H9 (cell line): ENCODE data around the gene NEUROG3. TPM values are rescaled to one million over a fixed set of nuclear protein-coding genes. Genes with fewer than 3 reads are reported as not detected.

Experiments
- DNase-seq: peaks from one replicate; pipeline ENCODE4 v3.0.0-alpha.2; 2017
- H2AFZ ChIP-seq: one replicate; pipeline ENCODE4 v1.6.1; 2013; ENCODE audit warnings: mild to moderate bottlenecking, low read length, control low read depth, moderate library complexity
- H2AK5ac ChIP-seq: 2 replicates; pipeline ENCODE4 v1.6.1; 2013; ENCODE audit warnings: low read length, control low read depth, mixed read lengths; ENCODE audit not compliant: insufficient read length
- H2BK120ac ChIP-seq: one replicate; pipeline ENCODE4 v1.6.1; 2013; ENCODE audit warnings: low read depth, mild to moderate bottlenecking, low read length, control low read depth, inconsistent platforms; ENCODE audit not compliant: poor library complexity, severe bottlenecking
- H2BK12ac ChIP-seq: 2 replicates; pipeline ENCODE4 v1.6.1; 2013; ENCODE audit warnings: low read length, control low read depth, mixed read lengths, low read depth; ENCODE audit not compliant: insufficient read length
- H2BK15ac ChIP-seq: 2 replicates; pipeline ENCODE4 v1.6.1; 2013; ENCODE audit warnings: low read depth, low read length, control low read depth
- H2BK20ac ChIP-seq: one replicate; pipeline ENCODE4 v1.6.1; 2013; ENCODE audit warnings: low read depth, mild to moderate bottlenecking, low read length, control low read depth, inconsistent platforms; ENCODE audit not compliant: poor library complexity, severe bottlenecking
- H2BK5ac ChIP-seq: 2 replicates; pipeline ENCODE4 v1.6.1; 2013; ENCODE audit warnings: low read length, control low read depth, mixed read lengths; ENCODE audit not compliant: insufficient read length
- H3K14ac ChIP-seq: 2 replicates; pipeline ENCODE4 v1.6.1; 2013; ENCODE audit warnings: low read length, control low read depth; ENCODE audit not compliant: insufficient read depth
- H3K18ac ChIP-seq: 2 replicates; pipeline ENCODE4 v1.6.1; 2013; ENCODE audit warnings: low read depth, mild to moderate bottlenecking, mixed read lengths, low read length, control low read depth; ENCODE audit not compliant: insufficient read length
- H3K23ac ChIP-seq: 2 replicates; pipeline ENCODE4 v1.6.1; 2013; ENCODE audit warnings: low read length, control low read depth, mixed read lengths, low read depth; ENCODE audit not compliant: insufficient read length
- H3K23me2 ChIP-seq: 2 replicates; pipeline ENCODE4 v1.6.1; 2013; ENCODE audit warnings: low read depth, mild to moderate bottlenecking, mixed read lengths, low read length, control low read depth; ENCODE audit not compliant: insufficient read length, poor library complexity, severe bottlenecking
- H3K27ac ChIP-seq: 2 replicates; pipeline ENCODE4 v1.5.1; 2013; ENCODE audit warnings: low read length, control low read depth, mixed read lengths, low read depth; ENCODE audit not compliant: insufficient read length
- H3K27me3 ChIP-seq: 2 replicates; pipeline ENCODE4 v1.6.1; 2013; ENCODE audit warnings: low read length, control low read depth, inconsistent platforms; ENCODE audit not compliant: insufficient read depth
- H3K4ac ChIP-seq: 2 replicates; pipeline ENCODE4 v1.6.1; 2013; ENCODE audit warnings: low read depth, mild to moderate bottlenecking, control low read depth, inconsistent platforms, low read length, moderate library complexity
- H3K4me1 ChIP-seq: 2 replicates; pipeline ENCODE4 v1.6.1; 2013; ENCODE audit warnings: low read length, control low read depth, inconsistent platforms; ENCODE audit not compliant: insufficient read depth
- H3K4me2 ChIP-seq: 2 replicates; pipeline ENCODE4 v1.6.1; 2013; ENCODE audit warnings: low read length, control low read depth, mixed read lengths; ENCODE audit not compliant: insufficient read length, insufficient read depth
- H3K56ac ChIP-seq: 2 replicates; pipeline ENCODE4 v1.6.1; 2013; ENCODE audit warnings: low read depth, mild to moderate bottlenecking, mixed read lengths, low read length, control low read depth; ENCODE audit not compliant: insufficient read length
- H3K79me1 ChIP-seq: 2 replicates; pipeline ENCODE4 v1.6.1; 2013; ENCODE audit warnings: low read depth, mild to moderate bottlenecking, moderate library complexity, low read length, control low read depth, inconsistent platforms; ENCODE audit not compliant: insufficient read depth, poor library complexity, severe bottlenecking
- H3K79me2 ChIP-seq: 2 replicates; pipeline ENCODE4 v1.6.1; 2013; ENCODE audit warnings: low read length, control low read depth, inconsistent platforms; ENCODE audit not compliant: insufficient read depth
- H3K9ac ChIP-seq: 2 replicates; pipeline ENCODE4 v1.6.1; 2013; ENCODE audit warnings: low read length, control low read depth, mixed read lengths; ENCODE audit not compliant: insufficient read length; ENCODE audit errors: extremely low read depth
- H3K9me3 ChIP-seq: one replicate; pipeline ENCODE4 v1.6.1; 2013; ENCODE audit warnings: low read depth, low read length, inconsistent platforms; ENCODE audit not compliant: control insufficient read depth
- H3T11ph ChIP-seq: one replicate; pipeline ENCODE4 v1.6.1; 2013; ENCODE audit warnings: mild to moderate bottlenecking, low read length, control low read depth, inconsistent platforms
- H4K20me1 ChIP-seq: one replicate; pipeline ENCODE4 v1.6.1; 2013; ENCODE audit not compliant: control insufficient read depth, insufficient read length, insufficient read depth
- H4K5ac ChIP-seq: 2 replicates; pipeline ENCODE4 v1.6.1; 2013; ENCODE audit warnings: low read depth, mild to moderate bottlenecking, mixed read lengths, low read length, control low read depth; ENCODE audit not compliant: insufficient read length
- H4K8ac ChIP-seq: replicated peaks from 2 replicates; pipeline ENCODE4 v1.6.1; 2013; ENCODE audit warnings: low read length, control low read depth, mixed read lengths, low read depth; ENCODE audit not compliant: insufficient read length
- H4K91ac ChIP-seq: 2 replicates; pipeline ENCODE4 v1.6.1; 2013; ENCODE audit warnings: low read depth, mild to moderate bottlenecking, moderate library complexity, mixed read lengths, low read length, control low read depth; ENCODE audit not compliant: insufficient read length
- H3K27ac Mint-ChIP-seq, 3 experiments: 2 replicates in 2 of 3; 3 replicates in 1 of 3; pipeline ENCODE4 v1.8.0; 2020 to 2021; ENCODE audit warnings: mixed read lengths in 3 of 3, mild to moderate bottlenecking in 1 of 3, moderate library complexity in 1 of 3
- H3K27me3 Mint-ChIP-seq: 2 replicates; pipeline ENCODE4 v1.8.0; 2021; ENCODE audit warnings: low read depth, mild to moderate bottlenecking, moderate library complexity, mixed read lengths
- H3K36me3 Mint-ChIP-seq, 3 experiments: 2 replicates in 2 of 3; 3 replicates in 1 of 3; pipeline ENCODE4 v1.8.0; 2020 to 2021; ENCODE audit warnings: low read depth in 3 of 3, mixed read lengths in 3 of 3; ENCODE audit not compliant: insufficient read depth in 1 of 3
- H3K4me1 Mint-ChIP-seq, 2 experiments: 2 replicates each; pipeline ENCODE4 v1.8.0; 2020; ENCODE audit warnings: mixed read lengths in 2 of 2
- H3K4me3 Mint-ChIP-seq, 2 experiments: 2 replicates in 1 of 2; 3 replicates in 1 of 2; pipeline ENCODE4 v1.8.0; 2020 to 2021; ENCODE audit warnings: mild to moderate bottlenecking in 2 of 2, mixed read lengths in 2 of 2, moderate library complexity in 1 of 2
- H3K9me3 Mint-ChIP-seq, 2 experiments: 2 replicates in 1 of 2; 3 replicates in 1 of 2; pipeline ENCODE4 v1.8.0; 2020; ENCODE audit warnings: mild to moderate bottlenecking in 2 of 2, mixed read lengths in 2 of 2, moderate library complexity in 1 of 2
- WGBS: extraction: QIAGEN DNeasy Blood & Tissue Kit; methylation state at CpG from one replicate; pipeline ENCODE4 v1.1.7; 2013; ENCODE audit warnings: missing lambda C conversion rate, low lambda C conversion rate, mixed read lengths; ENCODE audit not compliant: insufficient read length; ENCODE audit errors: extremely low coverage; 5-methylcytosine and 5-hydroxymethylcytosine counted together
- total RNA-seq: library from RNA; stranded (reverse); gene quantifications from 2 replicates; pipeline ENCODE4 v1.2.1, GENCODE V29; 2021
- TF ChIP-seq, protein P1 (sequence below): fragments of 200-600 bp; sonication (generic); conservative IDR thresholded peaks from 3 replicates; pipeline ENCODE4 v1.8.0; 2021; ENCODE audit warnings: antibody characterized with exemption, mild to moderate bottlenecking

The NEUROG3 gene
- total RNA-seq, 1 experiment from 2014 or later, result not detected

DNA sequence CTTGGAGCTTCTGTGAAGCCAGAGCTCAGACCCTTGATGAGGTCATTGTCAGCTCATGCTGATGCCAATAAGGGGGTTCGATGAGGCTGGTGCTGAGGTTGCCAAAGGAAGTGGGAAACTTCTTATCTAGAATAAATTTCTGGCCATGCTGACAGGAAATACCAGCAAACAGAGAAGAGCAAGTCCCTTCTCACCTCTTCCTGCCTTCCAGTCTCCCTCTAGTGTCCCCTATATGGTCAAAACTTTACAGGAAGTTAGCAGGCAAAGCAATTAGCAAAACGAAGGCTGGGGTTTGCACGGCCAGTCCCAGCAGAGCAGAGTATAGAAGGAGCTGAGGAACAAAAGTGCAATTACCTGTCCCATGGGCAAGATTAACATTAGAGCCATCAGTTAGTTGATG, 15.1 kb upstream of the NEUROG3 start:
- H3K27me3 ChIP-seq, result peaks cover 2% of the 10 kb centered on the region; the same call in 1 of the 2 replicates
- H3K23ac ChIP-seq, result no peak overlapping the region
- no peak overlapping the region for H4K5ac ChIP-seq
- no peak overlapping the region for H4K8ac ChIP-seq
- Mint-ChIP-seq H3K36me3 (no peaks in the 10 kb centered on the region), H3K4me3 (no peak overlapping the region), H3K27ac (no peak overlapping the region), H3K4me1 (peaks cover 0 to 2% of the 10 kb centered on the region in 2 experiments; a peak in 2 of 4 replicates), H3K27me3 (no peaks in the 10 kb centered on the region; the same call in none of the 2 replicates), H3K9me3 (peaks cover 0 to 3% of the 10 kb centered on the region in 2 experiments; a peak in 2 of 5 replicates)
- no peaks in the 10 kb centered on the region for H3K4me1 ChIP-seq
- H4K91ac ChIP-seq, result no peak overlapping the region
- no peak overlapping the region for H3K27ac ChIP-seq
- TF ChIP-seq, protein P1, sequence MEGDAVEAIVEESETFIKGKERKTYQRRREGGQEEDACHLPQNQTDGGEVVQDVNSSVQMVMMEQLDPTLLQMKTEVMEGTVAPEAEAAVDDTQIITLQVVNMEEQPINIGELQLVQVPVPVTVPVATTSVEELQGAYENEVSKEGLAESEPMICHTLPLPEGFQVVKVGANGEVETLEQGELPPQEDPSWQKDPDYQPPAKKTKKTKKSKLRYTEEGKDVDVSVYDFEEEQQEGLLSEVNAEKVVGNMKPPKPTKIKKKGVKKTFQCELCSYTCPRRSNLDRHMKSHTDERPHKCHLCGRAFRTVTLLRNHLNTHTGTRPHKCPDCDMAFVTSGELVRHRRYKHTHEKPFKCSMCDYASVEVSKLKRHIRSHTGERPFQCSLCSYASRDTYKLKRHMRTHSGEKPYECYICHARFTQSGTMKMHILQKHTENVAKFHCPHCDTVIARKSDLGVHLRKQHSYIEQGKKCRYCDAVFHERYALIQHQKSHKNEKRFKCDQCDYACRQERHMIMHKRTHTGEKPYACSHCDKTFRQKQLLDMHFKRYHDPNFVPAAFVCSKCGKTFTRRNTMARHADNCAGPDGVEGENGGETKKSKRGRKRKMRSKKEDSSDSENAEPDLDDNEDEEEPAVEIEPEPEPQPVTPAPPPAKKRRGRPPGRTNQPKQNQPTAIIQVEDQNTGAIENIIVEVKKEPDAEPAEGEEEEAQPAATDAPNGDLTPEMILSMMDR, result peak; percentile 27; the same call in 2 of the 3 replicates
- H2BK20ac ChIP-seq, result no peak overlapping the region
- no peak overlapping the region for H2AK5ac ChIP-seq
- no peak overlapping the region for H2BK15ac ChIP-seq
- H2BK12ac ChIP-seq, result no peak overlapping the region
- H3K23me2 ChIP-seq, result no peaks in the 10 kb centered on the region
- no peak overlapping the region for H2AFZ ChIP-seq
- no peak overlapping the region for H3T11ph ChIP-seq
- no peak overlapping the region for H3K4me2 ChIP-seq
- no peak overlapping the region for H3K14ac ChIP-seq
- H3K79me2 ChIP-seq, result no peaks in the 10 kb centered on the region
- no peak overlapping the region for H3K56ac ChIP-seq
- H3K18ac ChIP-seq, result no peak overlapping the region
- no CpG with 5 or more reads among the region's 3 CpGs for WGBS
- no peaks in the 10 kb centered on the region for H4K20me1 ChIP-seq
- no peak for DNase-seq
- H3K9me3 ChIP-seq, result no peaks in the 10 kb centered on the region
- no peak overlapping the region for H3K9ac ChIP-seq
- H2BK5ac ChIP-seq, result no peak overlapping the region
- H3K79me1 ChIP-seq, result no peaks in the 10 kb centered on the region
- no peak overlapping the region for H3K4ac ChIP-seq
- H2BK120ac ChIP-seq, result no peak overlapping the region
